Ishikawa (cell line): ENCODE data around the gene KIF16B.

Experiments
- CEBPB ChIP-seq: IDR thresholded peaks from 2 replicates; pipeline ENCODE4 v1.6.1; 2012
- CREB1 ChIP-seq: IDR thresholded peaks from 2 replicates; pipeline ENCODE4 v1.6.1; 2012; ENCODE audit warnings: low read depth
- EGR1 ChIP-seq: IDR thresholded peaks from 2 replicates; pipeline ENCODE4 v1.6.1; 2012
- EP300 ChIP-seq: IDR thresholded peaks from 2 replicates; pipeline ENCODE4 v1.6.1; 2012; ENCODE audit warnings: borderline replicate concordance
- FOXM1 ChIP-seq: IDR thresholded peaks from 2 replicates; pipeline ENCODE4 v1.6.1; 2012; ENCODE audit warnings: low read depth, borderline replicate concordance
- NFIC ChIP-seq: IDR thresholded peaks from 2 replicates; pipeline ENCODE4 v1.6.1; 2012
- RAD21 ChIP-seq: IDR thresholded peaks from 2 replicates; pipeline ENCODE4 v1.6.1; 2012; ENCODE audit warnings: low read depth
- TAF1 ChIP-seq: IDR thresholded peaks from 2 replicates; pipeline ENCODE4 v1.6.1; 2012; ENCODE audit warnings: low read depth, mild to moderate bottlenecking
- TCF12 ChIP-seq: IDR thresholded peaks from 2 replicates; pipeline ENCODE4 v1.6.1; 2012; ENCODE audit warnings: low read depth
- TEAD4 ChIP-seq: IDR thresholded peaks from 2 replicates; pipeline ENCODE4 v1.6.1; 2012
- YY1 ChIP-seq: IDR thresholded peaks from 2 replicates; pipeline ENCODE4 v1.6.1; 2012; ENCODE audit warnings: low read depth
- ZBTB7A ChIP-seq: IDR thresholded peaks from 2 replicates; pipeline ENCODE4 v1.6.1; 2012; ENCODE audit warnings: low read depth
- TF ChIP-seq, protein P1 (sequence below): IDR thresholded peaks from 2 replicates; pipeline ENCODE4 v1.6.1; 2012
- TF ChIP-seq, protein P2 (sequence below): IDR thresholded peaks from 2 replicates; pipeline ENCODE4 v1.6.1; 2012; ENCODE audit warnings: low read depth, mild to moderate bottlenecking
- TF ChIP-seq, protein P3 (sequence below): IDR thresholded peaks from 2 replicates; pipeline ENCODE4 v1.6.1; 2012

The KIF16B gene

DNA sequence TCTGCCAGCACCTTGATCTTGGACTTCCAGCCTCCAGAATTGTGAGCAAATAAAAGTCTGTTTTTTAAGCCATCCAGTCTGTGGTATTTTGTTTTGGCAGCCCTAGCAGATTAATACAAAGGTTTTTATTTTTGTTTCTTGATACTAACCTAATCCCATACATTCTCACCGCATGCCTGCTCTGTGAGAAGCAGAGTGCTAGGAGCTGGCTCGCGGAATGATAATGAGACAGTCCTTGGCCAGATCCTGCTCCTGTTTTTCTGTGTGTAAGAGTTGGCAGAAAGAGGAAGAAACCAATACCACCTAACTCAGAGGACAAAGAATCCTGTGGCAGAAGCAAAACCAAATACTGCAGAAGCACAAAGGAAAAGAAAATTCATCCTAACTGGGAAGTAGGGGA is 82.6 kb downstream of the KIF16B start:
- TF ChIP-seq FOXM1 (no peak), YY1 (no peak), NFIC (no peak), EGR1 (no peak), TEAD4 (no peak), TCF12 (no peak), RAD21 (no peak), TAF1 (no peak), ZBTB7A (no peak), CREB1 (no peak), EP300 (no peak), CEBPB (no peak)
- TF ChIP-seq, protein P1, sequence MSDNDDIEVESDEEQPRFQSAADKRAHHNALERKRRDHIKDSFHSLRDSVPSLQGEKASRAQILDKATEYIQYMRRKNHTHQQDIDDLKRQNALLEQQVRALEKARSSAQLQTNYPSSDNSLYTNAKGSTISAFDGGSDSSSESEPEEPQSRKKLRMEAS: no peak
- TF ChIP-seq, protein P2, sequence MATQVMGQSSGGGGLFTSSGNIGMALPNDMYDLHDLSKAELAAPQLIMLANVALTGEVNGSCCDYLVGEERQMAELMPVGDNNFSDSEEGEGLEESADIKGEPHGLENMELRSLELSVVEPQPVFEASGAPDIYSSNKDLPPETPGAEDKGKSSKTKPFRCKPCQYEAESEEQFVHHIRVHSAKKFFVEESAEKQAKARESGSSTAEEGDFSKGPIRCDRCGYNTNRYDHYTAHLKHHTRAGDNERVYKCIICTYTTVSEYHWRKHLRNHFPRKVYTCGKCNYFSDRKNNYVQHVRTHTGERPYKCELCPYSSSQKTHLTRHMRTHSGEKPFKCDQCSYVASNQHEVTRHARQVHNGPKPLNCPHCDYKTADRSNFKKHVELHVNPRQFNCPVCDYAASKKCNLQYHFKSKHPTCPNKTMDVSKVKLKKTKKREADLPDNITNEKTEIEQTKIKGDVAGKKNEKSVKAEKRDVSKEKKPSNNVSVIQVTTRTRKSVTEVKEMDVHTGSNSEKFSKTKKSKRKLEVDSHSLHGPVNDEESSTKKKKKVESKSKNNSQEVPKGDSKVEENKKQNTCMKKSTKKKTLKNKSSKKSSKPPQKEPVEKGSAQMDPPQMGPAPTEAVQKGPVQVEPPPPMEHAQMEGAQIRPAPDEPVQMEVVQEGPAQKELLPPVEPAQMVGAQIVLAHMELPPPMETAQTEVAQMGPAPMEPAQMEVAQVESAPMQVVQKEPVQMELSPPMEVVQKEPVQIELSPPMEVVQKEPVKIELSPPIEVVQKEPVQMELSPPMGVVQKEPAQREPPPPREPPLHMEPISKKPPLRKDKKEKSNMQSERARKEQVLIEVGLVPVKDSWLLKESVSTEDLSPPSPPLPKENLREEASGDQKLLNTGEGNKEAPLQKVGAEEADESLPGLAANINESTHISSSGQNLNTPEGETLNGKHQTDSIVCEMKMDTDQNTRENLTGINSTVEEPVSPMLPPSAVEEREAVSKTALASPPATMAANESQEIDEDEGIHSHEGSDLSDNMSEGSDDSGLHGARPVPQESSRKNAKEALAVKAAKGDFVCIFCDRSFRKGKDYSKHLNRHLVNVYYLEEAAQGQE: no peak
- TF ChIP-seq, protein P3, sequence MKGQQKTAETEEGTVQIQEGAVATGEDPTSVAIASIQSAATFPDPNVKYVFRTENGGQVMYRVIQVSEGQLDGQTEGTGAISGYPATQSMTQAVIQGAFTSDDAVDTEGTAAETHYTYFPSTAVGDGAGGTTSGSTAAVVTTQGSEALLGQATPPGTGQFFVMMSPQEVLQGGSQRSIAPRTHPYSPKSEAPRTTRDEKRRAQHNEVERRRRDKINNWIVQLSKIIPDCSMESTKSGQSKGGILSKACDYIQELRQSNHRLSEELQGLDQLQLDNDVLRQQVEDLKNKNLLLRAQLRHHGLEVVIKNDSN: no peak

DNA sequence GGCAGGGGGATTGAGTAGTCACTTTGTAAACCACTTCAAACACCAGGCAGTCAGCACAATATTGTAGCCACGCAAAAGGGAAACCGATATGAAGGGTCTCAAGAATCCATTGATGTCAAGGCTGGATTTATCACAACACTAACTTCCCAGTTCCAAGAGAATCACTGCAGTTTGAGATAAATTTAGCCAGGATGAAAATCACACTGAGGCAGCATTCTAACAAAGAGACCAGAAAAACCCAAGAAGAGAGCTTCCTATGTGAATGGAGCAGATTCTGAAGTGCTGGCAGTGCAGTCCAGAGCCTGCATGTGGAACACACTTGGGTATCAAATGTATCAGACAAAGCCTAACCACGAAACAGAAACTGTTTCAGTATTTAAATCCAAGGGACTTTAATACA is 84.6 kb downstream of the KIF16B start:
- TF ChIP-seq NFIC (no peak), FOXM1 (no peak), CREB1 (no peak), TCF12 (no peak)

DNA sequence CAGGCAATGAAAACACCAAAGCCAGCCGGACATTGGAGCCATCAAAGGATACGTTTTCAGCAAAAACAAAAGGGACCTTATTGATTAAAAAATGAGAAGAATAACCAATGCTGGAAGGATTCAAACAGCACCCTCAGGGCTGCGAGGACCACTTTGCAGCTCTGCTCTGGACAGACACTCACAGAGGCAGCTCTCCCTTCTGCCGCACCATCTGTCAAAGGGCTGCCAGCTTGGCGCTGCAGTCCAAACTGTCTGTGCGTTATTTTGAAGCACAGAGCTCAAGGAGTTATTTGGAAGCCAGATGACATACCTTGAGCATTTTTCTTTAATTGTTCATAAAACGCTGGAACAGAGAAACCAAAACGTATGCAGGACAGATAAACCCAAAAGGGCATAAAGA is 85.2 kb downstream of the KIF16B start:
- TF ChIP-seq RAD21 (no peak), FOXM1 (no peak), EP300 (no peak), EGR1 (no peak), CREB1 (no peak)
- TF ChIP-seq, protein P1: no peak

DNA sequence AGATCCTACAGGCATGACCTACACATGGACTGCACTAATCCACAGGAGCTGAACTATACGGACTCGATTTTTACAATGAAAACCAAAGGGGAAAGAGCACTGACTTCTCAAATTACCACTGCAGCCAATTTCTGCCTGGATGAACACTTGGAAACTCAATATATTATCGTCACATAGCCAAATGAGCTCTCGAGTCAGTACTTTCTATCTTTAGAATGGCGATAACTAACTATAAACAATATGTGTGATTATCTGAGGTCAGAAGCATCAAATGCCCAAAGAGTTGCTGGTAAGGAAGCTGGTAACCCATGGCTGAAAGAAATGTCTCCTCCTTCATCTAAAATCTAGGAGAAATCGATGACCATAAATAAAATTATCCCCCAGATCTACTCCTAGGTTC is 86.7 kb downstream of the KIF16B start:
- no peak for TF ChIP-seq TCF12
- TF ChIP-seq, protein P1: no peak
- no peak for TF ChIP-seq EGR1
- TF ChIP-seq ZBTB7A: no peak
- TF ChIP-seq YY1: no peak
- TF ChIP-seq, protein P2: no peak
- TF ChIP-seq EP300: no peak
- no peak for TF ChIP-seq CREB1
- TF ChIP-seq NFIC: no peak
- no peak for TF ChIP-seq CEBPB
- TF ChIP-seq, protein P3: no peak
- no peak for TF ChIP-seq FOXM1
- no peak for TF ChIP-seq RAD21
- no peak for TF ChIP-seq TEAD4
- no peak for TF ChIP-seq TAF1

DNA sequence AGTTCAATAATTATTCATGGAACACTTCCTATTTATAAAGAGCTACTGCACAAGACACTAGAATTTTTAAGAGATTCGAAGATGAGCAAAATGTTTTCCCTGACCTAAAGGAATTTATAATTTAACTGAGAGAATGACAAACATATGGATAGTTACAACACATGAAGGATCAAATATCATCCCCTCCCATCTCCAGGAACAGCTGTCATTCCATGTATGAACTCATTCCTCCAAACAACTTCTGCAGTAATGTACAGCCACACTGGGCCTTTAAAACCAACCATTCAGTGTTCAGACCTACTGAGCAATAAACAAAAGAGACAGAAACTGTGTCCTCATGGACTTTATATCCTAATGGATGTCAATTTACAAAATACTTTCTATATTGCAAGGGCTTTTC is 87.8 kb downstream of the KIF16B start:
- TF ChIP-seq TCF12 (no peak), CREB1 (no peak), EGR1 (no peak), TAF1 (no peak), RAD21 (no peak)
- TF ChIP-seq, protein P2: no peak
- TF ChIP-seq, protein P1: no peak
